Activated CD4-positive, alpha-beta memory T cell treated with anti-CD3 and anti-CD28 coated beads for 36 hours (primary cell): ENCODE measurements around the gene MAD1L1. TPM values are rescaled to one million over a fixed set of nuclear protein-coding genes. Genes with fewer than 3 reads are reported as not detected.

Experiments
- CTCF ChIA-PET: fragments of 350-600 bp; sonication (Branson Sonifier 250); formaldehyde crosslinking; loops from one replicate; lab custom pipeline; 2021; ENCODE audit warnings: antibody characterized with exemption, inconsistent platforms; lab: Charles Lee
- POLR2A ChIA-PET: fragments of 350-600 bp; sonication (Branson Sonifier 250); formaldehyde crosslinking; loops from one replicate; lab custom pipeline; 2021; ENCODE audit warnings: antibody characterized with exemption; lab: Charles Lee
- DNase-seq: peaks from one replicate; pipeline ENCODE4 v3.0.0-alpha.2; 2020
- H3K27ac Mint-ChIP-seq: one replicate; pipeline ENCODE4 v1.8.0; 2021; ENCODE audit warnings: mixed read lengths
- H3K27me3 Mint-ChIP-seq: one replicate; pipeline ENCODE4 v1.8.0; 2021; ENCODE audit warnings: mixed read lengths
- H3K36me3 Mint-ChIP-seq: one replicate; pipeline ENCODE4 v1.8.0; 2021; ENCODE audit warnings: mixed read lengths
- H3K4me1 Mint-ChIP-seq: one replicate; pipeline ENCODE4 v1.8.0; 2021; ENCODE audit warnings: low read depth, mixed read lengths
- H3K4me3 Mint-ChIP-seq: one replicate; pipeline ENCODE4 v1.8.0; 2021; ENCODE audit warnings: mild to moderate bottlenecking, mixed read lengths
- H3K9me3 Mint-ChIP-seq: one replicate; pipeline ENCODE4 v1.8.0; 2021; ENCODE audit warnings: mixed read lengths
- intact Hi-C: fragments of 100-400 bp; cut with micrococcal nuclease; formaldehyde crosslinking; loops from one replicate; pipeline ENCODE4 v1.15.1; 2023
- total RNA-seq, 2 experiments: library from RNA; stranded (reverse); gene quantifications; one replicate each; pipeline ENCODE4 v1.2.3, GENCODE V29; 2021

Gene MAD1L1
- total RNA-seq, 2 experiments from 2014 or later = 44.4 to 47.8 TPM

DNA sequence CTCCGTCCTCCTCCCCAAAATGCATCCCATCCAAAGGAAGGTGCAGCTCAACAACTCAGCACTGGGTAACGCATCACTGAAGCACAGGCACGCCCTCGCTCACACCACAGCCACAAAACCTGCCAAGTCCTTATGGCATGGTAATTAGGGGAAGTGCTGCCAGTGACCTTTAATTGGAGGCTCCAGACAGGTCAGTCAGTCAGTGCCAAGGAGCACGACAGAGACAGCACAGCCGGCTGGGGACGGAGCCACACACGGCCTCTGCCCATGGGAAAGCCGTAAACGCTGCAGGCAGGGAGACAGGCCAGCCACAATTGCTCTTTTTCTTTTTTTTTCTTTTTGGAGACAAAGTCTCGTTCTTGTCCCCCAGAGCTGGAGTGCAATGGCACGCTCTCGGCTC is 146.5 kb downstream of the MAD1L1 start:
- CTCF ChIA-PET = no interaction called here
- DNase-seq = no peak
- H3K4me1 Mint-ChIP-seq = no peaks in the 10 kb centered on the region
- POLR2A ChIA-PET = no interaction called here
- peaks cover 5% of the 10 kb centered on the region for H3K36me3 Mint-ChIP-seq
- no peaks in the 10 kb centered on the region for H3K9me3 Mint-ChIP-seq
- no peaks in the 10 kb centered on the region for H3K27me3 Mint-ChIP-seq
- H3K4me3 Mint-ChIP-seq = no peak overlapping the region
- intact Hi-C loops = no loop called here
- H3K27ac Mint-ChIP-seq = no peak overlapping the region

DNA sequence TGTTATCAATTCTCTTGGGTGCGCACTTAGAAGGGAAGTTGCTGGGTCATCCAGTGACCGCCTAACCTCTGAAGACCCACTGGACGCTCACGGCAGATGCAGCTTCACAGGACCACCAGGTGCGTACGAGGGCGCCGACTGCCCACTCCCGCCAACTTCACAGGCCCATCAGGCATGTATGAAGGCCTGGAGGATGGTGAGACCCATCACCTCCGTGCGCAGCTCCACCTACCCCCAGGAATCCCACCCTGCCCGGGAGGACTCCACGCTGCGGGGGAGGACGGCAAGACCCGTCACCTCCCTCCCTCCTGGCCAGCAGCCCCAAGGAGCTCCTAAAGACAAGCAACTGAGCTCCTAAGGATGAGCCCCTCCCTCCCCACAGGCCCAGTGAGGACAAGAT is 146.9 kb downstream of the MAD1L1 start:
- ChIA-PET CTCF (no interaction called here), POLR2A (no interaction called here)
- intact Hi-C loops = no loop called here

DNA sequence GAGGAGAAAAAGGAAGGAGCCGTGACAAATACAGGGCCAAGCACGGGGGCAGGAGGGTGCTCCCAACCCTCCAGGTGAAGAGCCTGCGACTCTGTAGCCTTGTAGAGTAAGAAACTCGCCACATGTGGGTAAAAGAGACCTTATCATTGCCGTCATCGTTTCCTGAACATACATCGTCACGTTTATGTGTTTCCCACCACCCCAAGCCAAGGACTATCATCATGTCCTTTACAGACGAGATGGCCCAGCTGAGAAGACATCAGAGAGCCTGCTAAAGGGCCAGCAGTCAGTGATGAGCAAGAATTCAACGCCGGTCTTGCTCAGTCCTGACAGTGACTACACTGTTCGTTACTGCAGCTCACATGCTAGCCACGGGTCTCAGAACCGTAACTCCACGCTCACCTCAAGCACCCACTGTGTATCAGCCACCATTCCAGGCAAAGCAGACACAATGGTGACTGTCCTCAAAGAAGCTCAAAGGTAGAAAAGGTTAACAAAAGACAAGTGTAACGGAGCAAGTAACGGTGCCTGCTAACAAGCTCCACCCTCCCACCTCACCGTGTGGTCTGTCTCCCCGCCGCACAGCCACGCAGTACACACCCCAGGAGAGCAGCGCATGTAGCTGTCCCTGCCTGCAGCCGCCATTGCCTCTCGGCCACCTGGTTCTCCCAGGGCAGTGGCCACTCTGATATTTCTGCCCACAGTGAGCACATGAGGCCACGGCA is 147.8 kb downstream of the MAD1L1 start:
- CTCF ChIA-PET = no interaction called here
- intact Hi-C loops = no loop called here
- peaks cover 5% of the 10 kb centered on the region for H3K36me3 Mint-ChIP-seq
- no peaks in the 10 kb centered on the region for H3K4me1 Mint-ChIP-seq
- H3K27me3 Mint-ChIP-seq = no peaks in the 10 kb centered on the region
- no peaks in the 10 kb centered on the region for H3K9me3 Mint-ChIP-seq
- no peak overlapping the region for H3K27ac Mint-ChIP-seq
- no peak overlapping the region for H3K4me3 Mint-ChIP-seq
- DNase-seq = no peak
- POLR2A ChIA-PET = no interaction called here

More for the DNA sequence above, 146.9 kb downstream of the MAD1L1 start:
- no peaks in the 10 kb centered on the region for H3K27me3 Mint-ChIP-seq
- no peaks in the 10 kb centered on the region for H3K4me1 Mint-ChIP-seq
- H3K4me3 Mint-ChIP-seq = no peak overlapping the region
- no peak for DNase-seq
- H3K9me3 Mint-ChIP-seq = no peaks in the 10 kb centered on the region
- no peak overlapping the region for H3K27ac Mint-ChIP-seq
- peaks cover 5% of the 10 kb centered on the region for H3K36me3 Mint-ChIP-seq

DNA sequence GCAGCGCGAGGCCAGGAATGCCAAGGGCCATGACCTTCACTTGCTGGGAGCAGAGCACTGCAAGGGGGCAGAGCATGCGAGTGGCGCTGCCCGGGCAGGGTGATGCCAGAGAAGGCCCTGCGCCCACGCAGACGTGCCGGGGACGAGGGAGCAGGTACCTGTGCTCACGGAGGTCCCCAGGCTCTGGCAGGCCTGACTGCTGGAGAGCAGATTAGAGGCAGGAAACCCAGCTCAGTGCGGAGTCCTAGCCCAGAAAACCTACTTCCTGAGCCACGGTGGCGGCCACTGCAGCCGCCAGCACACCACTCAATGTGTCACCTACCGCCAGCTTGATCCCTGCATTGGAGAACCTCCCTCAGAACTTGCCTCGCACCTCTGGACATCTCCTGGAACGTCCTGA is 148.4 kb downstream of the MAD1L1 start:
- intact Hi-C loops = no loop called here
- DNase-seq = no peak
- ChIA-PET POLR2A (no interaction called here), CTCF (no interaction called here)
- Mint-ChIP-seq H3K9me3 (no peaks in the 10 kb centered on the region), H3K27ac (no peak overlapping the region), H3K4me1 (no peaks in the 10 kb centered on the region), H3K36me3 (peaks cover 5% of the 10 kb centered on the region), H3K27me3 (no peaks in the 10 kb centered on the region), H3K4me3 (no peak overlapping the region)

DNA sequence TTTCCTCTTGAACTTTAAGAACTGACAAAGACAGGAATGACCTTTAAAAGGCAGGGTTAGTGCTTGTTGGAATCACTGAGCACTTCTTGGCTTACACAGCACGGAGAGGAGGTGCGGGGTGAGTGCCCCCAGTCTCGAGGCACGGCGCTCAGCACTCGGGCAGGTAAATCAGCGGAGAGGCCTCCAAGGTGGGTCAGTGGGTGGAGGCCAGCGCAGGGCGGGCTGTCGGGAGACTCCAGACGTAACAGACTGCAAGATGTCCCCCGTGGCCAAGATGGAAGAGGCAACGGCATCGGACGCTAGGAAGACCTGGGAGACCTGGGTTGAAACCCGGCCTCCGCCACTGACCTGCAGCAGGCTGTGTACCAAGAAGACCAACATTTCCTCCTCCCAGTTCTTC is 149.4 kb downstream of the MAD1L1 start:
- Mint-ChIP-seq H3K4me3 (no peak overlapping the region), H3K9me3 (no peaks in the 10 kb centered on the region), H3K36me3 (peaks cover 5% of the 10 kb centered on the region), H3K27ac (no peak overlapping the region), H3K4me1 (no peaks in the 10 kb centered on the region), H3K27me3 (no peaks in the 10 kb centered on the region)
- no peak for DNase-seq
- POLR2A ChIA-PET = no interaction called here
- intact Hi-C loops = no loop called here
- CTCF ChIA-PET = no interaction called here

DNA sequence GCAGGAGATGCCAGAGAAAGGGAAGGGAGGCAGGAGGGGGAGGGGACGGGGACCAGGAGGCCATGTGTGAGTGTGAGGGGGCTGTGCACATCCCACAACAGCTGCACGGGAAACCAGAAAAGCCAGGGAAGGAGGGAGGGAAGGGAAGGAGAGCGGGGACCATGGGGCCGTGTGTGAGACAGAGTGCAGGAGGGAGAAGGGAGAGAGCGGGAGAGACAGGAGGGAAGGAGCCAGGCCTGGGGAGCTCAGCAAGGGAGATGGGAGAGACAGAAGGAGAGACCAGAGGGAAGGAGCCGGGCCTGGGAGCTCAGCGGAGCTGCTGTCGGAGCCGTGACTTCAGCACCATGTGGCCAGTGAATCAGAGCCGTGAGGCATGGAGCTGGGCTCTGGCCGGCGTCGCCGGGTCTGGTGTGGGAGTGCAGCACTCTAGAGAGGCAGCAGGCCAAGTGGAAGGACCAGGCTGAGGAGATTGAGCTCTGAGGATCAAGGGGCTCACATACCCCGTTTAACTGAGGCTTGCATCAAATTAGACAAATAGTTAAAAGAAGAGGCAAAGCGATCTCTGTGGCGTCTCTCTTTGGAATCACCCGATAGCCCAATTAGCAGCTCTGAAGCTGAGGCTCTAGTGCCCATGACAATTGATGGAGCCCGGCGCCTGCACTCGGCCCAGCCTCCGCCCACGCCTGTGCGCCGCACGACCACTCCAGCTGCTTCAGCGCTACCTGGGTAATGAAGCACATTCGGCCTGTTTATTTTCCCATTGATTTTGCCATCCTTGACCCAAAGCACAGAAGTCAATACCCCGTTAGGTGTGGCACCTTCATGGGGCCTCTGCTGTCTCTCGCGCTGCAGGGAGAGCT is 150.4 kb downstream of the MAD1L1 start:
- H3K4me3 Mint-ChIP-seq = no peak overlapping the region
- ChIA-PET POLR2A (no interaction called here), CTCF (no interaction called here)
- H3K27ac Mint-ChIP-seq = no peak overlapping the region
- no peaks in the 10 kb centered on the region for H3K9me3 Mint-ChIP-seq
- H3K4me1 Mint-ChIP-seq = no peaks in the 10 kb centered on the region
- no peaks in the 10 kb centered on the region for H3K27me3 Mint-ChIP-seq
- DNase-seq = no peak
- H3K36me3 Mint-ChIP-seq = peaks cover 5% of the 10 kb centered on the region
- intact Hi-C loops = no loop called here

DNA sequence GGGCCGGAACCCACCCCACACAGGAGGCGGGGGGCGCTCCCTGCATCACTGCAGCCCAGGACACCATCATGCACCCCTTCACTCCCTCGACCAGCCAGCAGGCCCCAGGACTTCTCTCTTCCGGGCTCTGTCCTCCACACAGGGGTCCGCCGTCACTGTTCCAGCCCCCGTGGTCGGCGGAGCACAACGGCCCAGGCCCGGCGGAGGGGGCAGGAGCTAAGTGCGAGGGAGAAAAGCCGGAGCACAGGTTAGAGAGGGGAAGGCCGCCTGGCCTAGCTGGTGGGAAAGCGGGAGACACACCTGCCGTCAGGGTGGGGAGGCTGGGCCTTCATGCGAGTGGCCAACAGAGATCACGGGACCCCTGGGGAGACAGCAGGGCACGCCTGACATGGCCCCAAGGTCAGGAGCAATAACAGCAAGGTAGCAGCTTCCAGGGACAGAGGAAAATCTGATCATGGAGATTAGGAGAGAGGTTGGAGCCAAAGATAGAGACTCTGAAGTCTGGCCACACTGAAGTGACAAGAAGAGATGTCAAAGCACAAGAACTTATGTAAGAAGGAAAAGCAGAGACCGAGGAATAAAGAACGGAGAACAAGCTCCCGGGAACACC is 151.1 kb downstream of the MAD1L1 start:
- DNase-seq = no peak
- Mint-ChIP-seq H3K4me3 (no peak overlapping the region), H3K4me1 (no peaks in the 10 kb centered on the region), H3K9me3 (no peaks in the 10 kb centered on the region), H3K27me3 (no peaks in the 10 kb centered on the region), H3K27ac (no peak overlapping the region), H3K36me3 (peaks cover 5% of the 10 kb centered on the region)
- ChIA-PET POLR2A (no interaction called here), CTCF (no interaction called here)
- intact Hi-C loops = no loop called here

DNA sequence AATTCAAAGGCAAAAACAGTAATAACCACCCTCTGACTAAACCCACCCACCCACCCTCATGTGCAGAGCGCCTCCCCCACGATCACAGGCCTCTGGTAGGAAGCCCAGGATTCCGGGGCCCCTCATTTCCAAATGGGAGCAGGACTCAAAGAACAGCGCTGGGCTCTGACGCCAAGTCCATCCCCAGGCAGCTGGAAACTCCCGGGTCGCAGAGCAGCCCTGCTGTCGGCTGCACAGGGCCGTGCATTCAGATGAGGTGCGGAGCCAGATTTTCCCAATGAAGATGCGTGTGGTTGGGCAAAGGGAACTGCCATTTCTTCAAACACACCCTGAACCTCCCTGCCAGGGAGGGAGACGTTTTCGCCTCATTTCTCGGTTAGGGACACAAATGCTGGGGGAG is 152.3 kb downstream of the MAD1L1 start:
- no peaks in the 10 kb centered on the region for H3K4me1 Mint-ChIP-seq
- ChIA-PET POLR2A (no interaction called here), CTCF (no interaction called here)
- DNase-seq = no peak
- H3K36me3 Mint-ChIP-seq = peaks cover 5% of the 10 kb centered on the region
- no peak overlapping the region for H3K27ac Mint-ChIP-seq
- intact Hi-C loops = no loop called here
- no peak overlapping the region for H3K4me3 Mint-ChIP-seq
- H3K9me3 Mint-ChIP-seq = no peaks in the 10 kb centered on the region
- H3K27me3 Mint-ChIP-seq = no peaks in the 10 kb centered on the region

DNA sequence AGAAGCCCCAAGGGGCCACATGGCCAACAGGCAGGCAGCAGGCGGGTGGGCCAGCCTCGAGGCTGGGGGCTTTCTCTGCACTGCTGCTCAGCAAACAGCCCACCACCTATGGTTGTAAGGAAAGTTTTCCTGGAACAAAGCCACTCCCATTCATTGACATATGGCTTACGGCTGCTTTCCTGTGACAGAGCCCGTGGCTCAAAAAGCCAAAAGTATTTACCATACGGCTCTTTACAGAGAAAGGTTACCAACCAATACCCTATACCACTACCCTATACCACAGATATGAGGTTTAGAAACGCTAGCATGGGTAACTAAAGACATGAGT is 152.7 kb downstream of the MAD1L1 start:
- no peaks in the 10 kb centered on the region for H3K4me1 Mint-ChIP-seq
- CTCF ChIA-PET = no interaction called here
- POLR2A ChIA-PET = no interaction called here
- H3K4me3 Mint-ChIP-seq = no peak overlapping the region
- no peaks in the 10 kb centered on the region for H3K27me3 Mint-ChIP-seq
- H3K27ac Mint-ChIP-seq = no peak overlapping the region
- no peak for DNase-seq
- intact Hi-C loops = no loop called here
- H3K36me3 Mint-ChIP-seq = peaks cover 5% of the 10 kb centered on the region
- no peaks in the 10 kb centered on the region for H3K9me3 Mint-ChIP-seq

DNA sequence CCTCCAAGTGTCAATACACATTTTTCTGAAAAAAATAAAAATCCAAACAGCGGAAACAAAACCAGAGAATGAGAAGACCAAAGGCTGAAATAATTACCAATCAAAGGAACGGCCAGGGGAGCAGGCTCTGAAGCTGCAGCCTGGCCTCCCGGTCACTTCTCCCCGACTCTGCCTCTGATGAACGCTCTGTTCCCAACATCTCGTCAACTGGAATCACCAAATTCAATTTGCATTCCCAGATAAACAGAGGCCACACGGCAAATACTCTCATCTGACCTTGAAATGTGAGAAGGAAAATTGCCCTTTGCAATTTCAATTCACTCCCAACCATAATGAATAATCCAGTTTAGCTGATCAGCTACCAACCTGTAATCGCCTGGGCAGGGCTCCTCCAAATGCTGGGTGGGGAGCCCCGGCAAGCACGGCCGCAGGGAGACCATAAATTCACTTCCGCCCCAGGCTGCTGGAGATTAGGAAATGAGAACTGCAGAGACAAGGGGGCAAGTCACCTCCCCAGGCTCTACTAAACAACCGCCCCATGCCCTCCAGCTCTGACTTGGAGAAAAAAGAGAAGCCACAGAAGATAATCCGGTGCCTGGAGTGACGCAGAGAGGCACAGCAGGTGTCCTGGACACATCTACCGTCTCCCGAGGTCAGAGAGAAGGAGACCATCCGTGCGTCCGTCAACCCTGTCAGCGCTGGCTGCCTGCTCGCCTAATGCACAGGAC is 153.2 kb downstream of the MAD1L1 start:
- POLR2A ChIA-PET = no interaction called here
- CTCF ChIA-PET = no interaction called here
- Mint-ChIP-seq H3K27ac (no peak overlapping the region), H3K27me3 (no peaks in the 10 kb centered on the region), H3K9me3 (no peaks in the 10 kb centered on the region), H3K4me3 (no peak overlapping the region), H3K4me1 (no peaks in the 10 kb centered on the region), H3K36me3 (peaks cover 4% of the 10 kb centered on the region)
- intact Hi-C loops = no loop called here
- no peak for DNase-seq

DNA sequence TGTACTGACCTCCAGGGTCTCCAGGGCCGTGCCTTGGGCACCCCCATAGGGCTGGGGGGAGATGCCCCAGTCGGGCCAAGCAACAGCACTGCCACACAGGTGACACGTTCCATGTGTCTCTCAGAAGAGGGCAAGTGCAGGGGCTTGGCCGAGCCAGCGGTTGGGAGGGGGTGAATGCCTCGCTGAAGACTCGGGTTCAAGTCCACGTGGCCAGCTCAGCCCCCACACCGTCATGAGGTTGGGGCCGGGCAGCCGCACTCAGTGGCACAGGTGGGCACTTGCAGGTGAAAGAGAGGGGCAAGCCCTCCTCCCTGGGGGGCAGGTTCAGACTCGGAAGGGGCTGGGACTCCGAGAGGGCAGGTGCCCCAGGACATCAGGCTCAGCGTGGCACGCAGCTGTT is 153.8 kb downstream of the MAD1L1 start:
- ChIA-PET POLR2A (no interaction called here), CTCF (no interaction called here)
- Mint-ChIP-seq H3K27ac (no peak overlapping the region), H3K27me3 (no peaks in the 10 kb centered on the region), H3K9me3 (no peaks in the 10 kb centered on the region), H3K4me3 (no peak overlapping the region), H3K4me1 (no peaks in the 10 kb centered on the region), H3K36me3 (peaks cover 4% of the 10 kb centered on the region)
- intact Hi-C loops = no loop called here
- no peak for DNase-seq

DNA sequence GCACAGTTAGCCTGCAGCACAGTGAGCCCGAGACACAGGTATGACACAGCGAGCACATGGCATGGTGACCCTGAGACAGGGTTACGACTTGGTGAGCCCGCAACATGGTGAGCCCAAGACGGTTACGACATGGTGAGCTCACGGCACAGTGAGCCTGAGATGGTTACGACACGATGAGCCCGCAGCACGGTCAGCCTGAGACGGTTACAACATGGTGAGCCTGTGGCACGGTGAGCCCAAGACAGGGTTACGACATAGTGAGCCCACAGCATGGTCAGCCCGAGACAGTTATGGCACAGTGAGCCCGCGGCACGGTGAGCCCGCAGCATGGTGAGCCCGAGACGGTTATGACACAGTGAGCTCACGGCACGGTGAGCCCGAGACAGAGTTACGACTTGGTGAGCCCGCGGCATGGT is 156.1 kb downstream of the MAD1L1 start:
- H3K4me3 Mint-ChIP-seq = no peak overlapping the region
- CTCF ChIA-PET = no interaction called here

More for the DNA sequence above, 156.1 kb downstream of the MAD1L1 start:
- no peak overlapping the region for H3K27ac Mint-ChIP-seq
- no peaks in the 10 kb centered on the region for H3K27me3 Mint-ChIP-seq
- DNase-seq = no peak
- H3K4me1 Mint-ChIP-seq = no peaks in the 10 kb centered on the region
- H3K9me3 Mint-ChIP-seq = no peaks in the 10 kb centered on the region
- POLR2A ChIA-PET = no interaction called here
- intact Hi-C loops = no loop called here
- no peaks in the 10 kb centered on the region for H3K36me3 Mint-ChIP-seq
